ENCODE data around the gene ATF5.

Gene ATF5

DNA sequence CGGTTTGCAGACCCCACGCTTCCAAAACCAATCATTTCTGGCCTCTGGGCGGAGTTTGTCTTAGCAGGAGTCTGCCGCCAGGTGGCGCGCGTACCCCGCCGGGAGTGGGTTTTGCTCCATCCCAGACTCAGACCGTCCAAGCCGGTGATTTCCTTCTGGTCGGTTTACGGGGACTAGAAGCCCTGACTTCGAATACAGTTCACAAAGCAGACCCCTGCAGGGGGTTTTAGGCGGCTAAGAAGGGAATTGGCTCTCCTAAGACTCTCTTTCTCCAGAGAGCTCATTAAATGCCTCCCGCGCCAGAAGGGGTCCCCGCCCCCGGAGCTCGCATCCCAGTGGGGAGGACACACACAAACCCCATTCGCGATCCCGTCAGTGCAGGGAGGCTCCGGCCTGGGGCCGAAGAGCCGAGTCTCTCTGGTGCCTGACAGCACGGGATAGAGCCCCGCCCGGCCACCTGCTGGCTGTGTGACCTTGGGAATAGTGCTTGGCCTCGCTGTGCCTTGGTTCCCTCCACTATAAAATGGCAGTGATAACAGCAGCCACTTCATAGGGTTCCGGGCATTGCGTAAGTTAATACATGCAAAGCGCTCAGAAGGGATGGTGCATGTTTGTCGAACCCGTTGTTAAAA lies 8.9 kb downstream of the ATF5 start:
- Histone ChIP-seq H4K20me1 (ENCODE audit: low read depth, low read length) (no peaks in the 10 kb centered on the region), H3K4me3 (ENCODE audit: insufficient read depth, low read length, poor library complexity, severe bottlenecking) (no peak overlapping the region), H3K27ac (ENCODE audit: low read depth, low read length) (no peak overlapping the region), H2AFZ (ENCODE audit: low read depth, low read length, severe bottlenecking) (no peak overlapping the region), H3K27me3 (ENCODE audit: low read length) (no peaks in the 10 kb centered on the region), H3K36me3 (ENCODE audit: low read length) (no peaks in the 10 kb centered on the region; the same call in 1 of the 2 replicates), H3K9ac (ENCODE audit: low read length) (no peak overlapping the region), H3K9me3 (ENCODE audit: insufficient read depth, low read length) (no peaks in the 10 kb centered on the region), H3K9me2 (replicated peaks; ENCODE audit: insufficient read depth, low read length) (no peaks in the 10 kb centered on the region), H3K79me2 (ENCODE audit: insufficient read depth, low read length) (no peaks in the 10 kb centered on the region), H3K4me2 (ENCODE audit: low read depth, low read length, poor library complexity, severe bottlenecking) (peak overlapping the region; percentile 35), H3F3A (ENCODE audit: insufficient read depth) (peaks cover 6% of the 10 kb centered on the region)
- no peak for TF ChIP-seq EZH2phosphoT487 (conservative IDR thresholded peaks at IDR 0.05; ENCODE audit: low read length)
- TF ChIP-seq, protein P1, sequence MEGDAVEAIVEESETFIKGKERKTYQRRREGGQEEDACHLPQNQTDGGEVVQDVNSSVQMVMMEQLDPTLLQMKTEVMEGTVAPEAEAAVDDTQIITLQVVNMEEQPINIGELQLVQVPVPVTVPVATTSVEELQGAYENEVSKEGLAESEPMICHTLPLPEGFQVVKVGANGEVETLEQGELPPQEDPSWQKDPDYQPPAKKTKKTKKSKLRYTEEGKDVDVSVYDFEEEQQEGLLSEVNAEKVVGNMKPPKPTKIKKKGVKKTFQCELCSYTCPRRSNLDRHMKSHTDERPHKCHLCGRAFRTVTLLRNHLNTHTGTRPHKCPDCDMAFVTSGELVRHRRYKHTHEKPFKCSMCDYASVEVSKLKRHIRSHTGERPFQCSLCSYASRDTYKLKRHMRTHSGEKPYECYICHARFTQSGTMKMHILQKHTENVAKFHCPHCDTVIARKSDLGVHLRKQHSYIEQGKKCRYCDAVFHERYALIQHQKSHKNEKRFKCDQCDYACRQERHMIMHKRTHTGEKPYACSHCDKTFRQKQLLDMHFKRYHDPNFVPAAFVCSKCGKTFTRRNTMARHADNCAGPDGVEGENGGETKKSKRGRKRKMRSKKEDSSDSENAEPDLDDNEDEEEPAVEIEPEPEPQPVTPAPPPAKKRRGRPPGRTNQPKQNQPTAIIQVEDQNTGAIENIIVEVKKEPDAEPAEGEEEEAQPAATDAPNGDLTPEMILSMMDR (IDR thresholded peaks at IDR 0.05; ENCODE audit: insufficient read depth, low read length, poor library complexity, severe bottlenecking): peak; percentile 97

DNA sequence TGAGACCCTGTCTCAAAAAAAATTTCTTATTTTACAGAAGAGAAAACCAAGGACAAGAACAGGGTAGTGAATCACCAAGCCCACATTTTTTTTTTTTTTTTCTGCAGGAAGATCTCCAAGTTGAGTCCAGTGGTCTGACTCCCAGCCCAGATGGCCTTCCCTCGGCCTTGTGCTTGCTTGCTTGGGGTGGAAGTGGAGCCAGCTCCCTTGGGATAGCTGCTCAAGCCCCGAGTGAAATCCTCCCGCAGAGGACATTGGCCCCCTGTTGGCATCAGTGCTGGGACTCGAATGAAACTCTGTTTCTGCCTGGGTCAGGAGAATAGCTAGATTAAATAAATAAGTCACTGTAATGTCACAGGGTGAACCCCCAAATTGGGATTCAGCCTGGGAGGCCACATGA lies 9.7 kb downstream of the ATF5 start:
- H3K4me2 ChIP-seq (ENCODE audit: low read depth, low read length, poor library complexity, severe bottlenecking): no peak overlapping the region
- H3K27ac ChIP-seq (ENCODE audit: low read depth, low read length): no peak overlapping the region
- H3K36me3 ChIP-seq (ENCODE audit: low read length): no peaks in the 10 kb centered on the region
- H3F3A ChIP-seq (ENCODE audit: insufficient read depth): peaks cover 6% of the 10 kb centered on the region
- H4K20me1 ChIP-seq (ENCODE audit: low read depth, low read length): no peaks in the 10 kb centered on the region
- no peak overlapping the region for H2AFZ ChIP-seq (ENCODE audit: low read depth, low read length, severe bottlenecking)
- H3K9ac ChIP-seq (ENCODE audit: low read length): no peak overlapping the region
- no peaks in the 10 kb centered on the region for H3K9me3 ChIP-seq (ENCODE audit: insufficient read depth, low read length)
- no peak overlapping the region for H3K4me3 ChIP-seq (ENCODE audit: insufficient read depth, low read length, poor library complexity, severe bottlenecking)
- H3K9me2 ChIP-seq (replicated peaks; ENCODE audit: insufficient read depth, low read length): no peaks in the 10 kb centered on the region
- H3K79me2 ChIP-seq (ENCODE audit: insufficient read depth, low read length): no peaks in the 10 kb centered on the region
- H3K27me3 ChIP-seq (ENCODE audit: low read length): no peaks in the 10 kb centered on the region
- TF ChIP-seq, protein P1 (IDR thresholded peaks at IDR 0.05; ENCODE audit: insufficient read depth, low read length, poor library complexity, severe bottlenecking): no peak
- TF ChIP-seq EZH2phosphoT487 (conservative IDR thresholded peaks at IDR 0.05; ENCODE audit: low read length): no peak

DNA sequence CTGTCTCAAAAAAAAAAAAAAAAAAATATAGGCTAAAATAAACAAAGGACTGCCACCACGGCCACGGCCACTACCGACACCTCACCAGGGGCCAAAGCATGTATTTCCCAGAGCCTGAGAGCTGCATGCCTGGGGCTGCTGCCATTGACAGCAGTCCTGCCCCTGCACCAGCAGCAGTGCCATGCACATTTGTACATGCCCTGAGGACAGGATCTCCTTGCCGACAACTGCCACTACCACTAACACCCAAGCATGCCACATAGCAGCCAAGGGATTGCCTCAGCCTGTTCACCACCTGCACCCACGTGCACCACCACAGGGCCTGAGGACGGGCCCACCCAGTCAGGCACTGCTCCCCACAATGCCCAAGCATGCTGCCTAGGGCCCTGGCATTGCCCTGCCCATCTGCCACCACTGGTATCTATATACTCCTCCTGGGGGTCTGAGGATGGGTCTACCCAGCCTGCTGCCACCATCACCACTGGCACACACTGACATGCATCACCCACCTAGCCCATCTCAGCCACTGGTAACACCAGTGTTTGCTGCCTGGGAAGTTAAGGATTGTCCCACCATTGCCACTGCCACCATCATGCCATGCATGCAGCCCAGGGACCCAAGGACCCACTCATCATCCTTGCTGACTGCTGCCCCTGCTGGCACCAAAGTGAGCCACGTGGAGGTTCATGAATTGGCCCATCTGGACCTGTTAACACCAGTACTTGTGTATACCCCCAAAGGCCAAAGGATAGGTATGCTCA lies 10.9 kb downstream of the ATF5 start:
- TF ChIP-seq EZH2phosphoT487 (conservative IDR thresholded peaks at IDR 0.05; ENCODE audit: low read length): no peak
- TF ChIP-seq, protein P1 (IDR thresholded peaks at IDR 0.05; ENCODE audit: insufficient read depth, low read length, poor library complexity, severe bottlenecking): no peak
- Histone ChIP-seq H3K9me2 (replicated peaks; ENCODE audit: insufficient read depth, low read length) (no peaks in the 10 kb centered on the region), H3K4me3 (ENCODE audit: insufficient read depth, low read length, poor library complexity, severe bottlenecking) (no peak overlapping the region), H3K9me3 (ENCODE audit: insufficient read depth, low read length) (no peaks in the 10 kb centered on the region), H3K27me3 (ENCODE audit: low read length) (no peaks in the 10 kb centered on the region), H3K79me2 (ENCODE audit: insufficient read depth, low read length) (no peaks in the 10 kb centered on the region), H3F3A (ENCODE audit: insufficient read depth) (peaks cover 6% of the 10 kb centered on the region), H4K20me1 (ENCODE audit: low read depth, low read length) (no peaks in the 10 kb centered on the region), H3K4me2 (ENCODE audit: low read depth, low read length, poor library complexity, severe bottlenecking) (no peak overlapping the region), H3K36me3 (ENCODE audit: low read length) (no peaks in the 10 kb centered on the region), H2AFZ (ENCODE audit: low read depth, low read length, severe bottlenecking) (no peak overlapping the region), H3K27ac (ENCODE audit: low read depth, low read length) (no peak overlapping the region), H3K9ac (ENCODE audit: low read length) (no peak overlapping the region)

Data from SU-DHL-6 (cell line).